OCI-LY7 (cell line): ENCODE results near the gene EFCAB5. TPM values are rescaled to one million over a fixed set of nuclear protein-coding genes. Genes with fewer than 3 reads are reported as not detected.

Experiments used
- BruUV-seq: library from RNA; stranded (reverse); fragments of 400-500 nt; replicated peaks from 2 replicates; lab custom pipeline; 2021; lab: Mats Ljungman, UMichigan
- CTCF ChIA-PET: fragments of 300-600 bp; sonication (Branson Sonifier 250); formaldehyde crosslinking; loops from one replicate; lab custom pipeline; 2022; ENCODE audit warnings: antibody characterized with exemption; ENCODE audit not compliant: unreplicated experiment; lab: Charles Lee
- POLR2A ChIA-PET: fragments of 300-600 bp; sonication (Branson Sonifier 250); formaldehyde crosslinking; loops from one replicate; lab custom pipeline; 2022; ENCODE audit warnings: antibody characterized with exemption; lab: Charles Lee
- DNase-seq: peaks from one replicate; pipeline ENCODE4 v3.0.0-alpha.2; 2015; ENCODE audit warnings: low spot score
- H2AFZ ChIP-seq: fragments of 200-600 bp; sonication (generic), shearing (Covaris generic); 2 replicates; pipeline ENCODE4 v1.6.1; 2014; ENCODE audit warnings: mild to moderate bottlenecking, antibody characterized with exemption, low read length, moderate library complexity
- H3K27ac ChIP-seq: fragments of 200-600 bp; sonication (generic); 2 replicates; pipeline ENCODE4 v1.5.1; 2014; ENCODE audit warnings: mixed run types, low read depth, mild to moderate bottlenecking, moderate library complexity, low read length, inconsistent platforms; ENCODE audit not compliant: poor library complexity, severe bottlenecking
- H3K36me3 ChIP-seq: fragments of 200-600 bp; sonication (generic); 2 replicates; pipeline ENCODE4 v1.6.1; 2014; ENCODE audit warnings: mild to moderate bottlenecking, antibody characterized with exemption, low read length, moderate library complexity, mixed read lengths; ENCODE audit not compliant: insufficient read depth
- H3K4me1 ChIP-seq: fragments of 200-600 bp; sonication (generic); 2 replicates; pipeline ENCODE4 v1.5.1; 2014; ENCODE audit warnings: mild to moderate bottlenecking, low read length; ENCODE audit not compliant: insufficient read depth, poor library complexity, severe bottlenecking
- H3K4me2 ChIP-seq: fragments of 200-600 bp; sonication (generic); 2 replicates; pipeline ENCODE4 v1.6.1; 2014; ENCODE audit warnings: mild to moderate bottlenecking, low read length
- H3K4me3 ChIP-seq: fragments of 200-600 bp; sonication (generic); 2 replicates; pipeline ENCODE4 v1.5.1; 2014; ENCODE audit warnings: mild to moderate bottlenecking, low read depth, low read length; ENCODE audit not compliant: poor library complexity, severe bottlenecking
- H3K79me2 ChIP-seq: fragments of 200-600 bp; sonication (generic); 2 replicates; pipeline ENCODE4 v1.6.1; 2016; ENCODE audit warnings: low read depth, mild to moderate bottlenecking, low read length, moderate library complexity, mixed read lengths; ENCODE audit not compliant: insufficient read depth
- H3K9me2 ChIP-seq: fragments of 200-600 bp; sonication (generic); 2 replicates; pipeline ENCODE4 v1.6.1; 2016; ENCODE audit warnings: mild to moderate bottlenecking, low read length, mixed read lengths; ENCODE audit not compliant: insufficient read depth
- H3K9me3 ChIP-seq: fragments of 200-600 bp; sonication (generic); 2 replicates; pipeline ENCODE4 v1.6.1; 2014; ENCODE audit warnings: mild to moderate bottlenecking, mixed run types, low read length, mixed read lengths
- H4K20me1 ChIP-seq: fragments of 200-600 bp; sonication (generic); 2 replicates; pipeline ENCODE4 v1.6.1; 2014; ENCODE audit warnings: mild to moderate bottlenecking, antibody characterized with exemption, low read length, moderate library complexity, mixed read lengths; ENCODE audit not compliant: insufficient read depth
- CTCF ChIP-seq: fragments of 200-600 bp; sonication (generic); conservative IDR thresholded peaks from 2 replicates; pipeline ENCODE4 v1.5.1; 2014; ENCODE audit warnings: mild to moderate bottlenecking, antibody characterized with exemption, low read length, moderate library complexity, mixed read lengths
- EZH2phosphoT487 ChIP-seq: fragments of 200-600 bp; sonication (generic); IDR thresholded peaks from 2 replicates; pipeline ENCODE4 v1.6.1; 2018; ENCODE audit warnings: low read depth, borderline replicate concordance, mild to moderate bottlenecking, mixed run types, antibody characterized with exemption, low read length, moderate library complexity, mixed read lengths
- intact Hi-C: fragments of 100-400 bp; cut with micrococcal nuclease; formaldehyde crosslinking; loops from one replicate; pipeline ENCODE4 v1.10.0; 2022; ENCODE audit not compliant: unreplicated experiment
- total RNA-seq, 2 experiments: library from RNA; depleted of rRNA in 1 of 2; stranded (reverse); fragments of >200 nt in 1 of 2; shearing (Covaris generic) in 1 of 2; gene quantifications; 2 replicates each; pipeline ENCODE4 v1.2.3, GENCODE V29; 2014 to 2022

The EFCAB5 gene
- total RNA-seq, 2 experiments from 2014 or later = 1.9 to 2.2 TPM

- Histone ChIP-seq H4K20me1 (no peaks in the 10 kb centered on the region), H3K79me2 (no peaks in the 10 kb centered on the region), H3K4me1 (no peaks in the 10 kb centered on the region), H3K4me2 (no peak overlapping the region), H3K9me2 (no peaks in the 10 kb centered on the region), H3K9me3 (no peaks in the 10 kb centered on the region), H3K27ac (no peak overlapping the region), H3K36me3 (no peaks in the 10 kb centered on the region), H2AFZ (no peak overlapping the region), H3K4me3 (no peak overlapping the region)
- CTCF ChIA-PET = no interaction called here
- no peak for DNase-seq
- BruUV-seq = no TSS peak
- intact Hi-C loops = no loop called here
- TF ChIP-seq CTCF = no peak
- TF ChIP-seq EZH2phosphoT487 = no peak
- POLR2A ChIA-PET = interaction anchor here (1.2 kb wide), 1 partner anchor 42 kb away, joined by 3 read pairs; no protein-coding TSS in a partner anchor
Observed at GRCh38 chr17:29973005-29973404, 31.6 kb downstream of the EFCAB5 start.

GRCh38 chr17:29977836-29978235 is 36.4 kb downstream of the EFCAB5 start:
- no peak overlapping the region for H3K4me3 ChIP-seq
- no peak overlapping the region for H3K4me2 ChIP-seq
- H3K27ac ChIP-seq = no peak overlapping the region
- no peaks in the 10 kb centered on the region for H3K9me2 ChIP-seq
- no peaks in the 10 kb centered on the region for H3K36me3 ChIP-seq
- no peak overlapping the region for H2AFZ ChIP-seq
- no peak for DNase-seq
- ChIA-PET POLR2A (no interaction called here), CTCF (no interaction called here)
- no peaks in the 10 kb centered on the region for H4K20me1 ChIP-seq
- TF ChIP-seq EZH2phosphoT487 = no peak
- no peak for TF ChIP-seq CTCF
- no peaks in the 10 kb centered on the region for H3K9me3 ChIP-seq
- H3K79me2 ChIP-seq = no peaks in the 10 kb centered on the region
- BruUV-seq = no TSS peak
- intact Hi-C loops = loop anchor here (5.0 kb wide), 1 partner anchor 114 kb away; no protein-coding TSS in a partner anchor
- no peaks in the 10 kb centered on the region for H3K4me1 ChIP-seq

- TF ChIP-seq CTCF = no peak
- TF ChIP-seq EZH2phosphoT487 = no peak
- CTCF ChIA-PET = no interaction called here
Observed at GRCh38 chr17:29980261-29980660, 38.8 kb downstream of the EFCAB5 start.

More at GRCh38 chr17:29980261-29980660, 38.8 kb downstream of the EFCAB5 start:
- H3K4me1 ChIP-seq = no peaks in the 10 kb centered on the region
- H3K4me3 ChIP-seq = no peak overlapping the region
- H3K36me3 ChIP-seq = no peaks in the 10 kb centered on the region
- no TSS peak for BruUV-seq
- H2AFZ ChIP-seq = no peak overlapping the region
- POLR2A ChIA-PET = interaction anchor here (0.8 kb wide), 1 partner anchor 58 kb away, joined by 3 read pairs; no protein-coding TSS in a partner anchor
- no peaks in the 10 kb centered on the region for H3K9me2 ChIP-seq
- no peaks in the 10 kb centered on the region for H4K20me1 ChIP-seq
- H3K27ac ChIP-seq = no peak overlapping the region
- no peaks in the 10 kb centered on the region for H3K79me2 ChIP-seq
- H3K9me3 ChIP-seq = 0 out of 2 replicates have a peak, but pooled peaks cover 4% of the 10 kb centered on the region
- H3K4me2 ChIP-seq = no peak overlapping the region
- DNase-seq = no peak
- intact Hi-C loops = no loop called here
